Peyer's patch (tissue), 4 donors: ENCODE data around the gene TNNI3K. TPM values are rescaled to one million over a fixed set of nuclear protein-coding genes. Genes with fewer than 3 reads are reported as not detected.

ENCODE experiments used
- DNase-seq, 3 donors: peaks; one replicate each; pipeline ENCODE4 v3.0.0-alpha.2; 2017 to 2019
- H3K27ac ChIP-seq, 4 donors: fragments of 200-600 bp; sonication (generic); one replicate each; pipeline ENCODE4 v1.5.1; 2016 to 2019
- H3K27me3 ChIP-seq, 2 donors: fragments of 200-600 bp; sonication (generic); one replicate each; pipeline ENCODE4 v1.5.1; 2019
- H3K36me3 ChIP-seq, 3 donors: fragments of 200-600 bp; sonication (generic); one replicate each; pipeline ENCODE4 v1.5.1; 2016 to 2019
- H3K4me1 ChIP-seq, 4 donors: fragments of 200-600 bp; sonication (generic); one replicate each; pipeline ENCODE4 v1.5.1; 2016 to 2019
- H3K4me3 ChIP-seq, 4 donors: fragments of 200-600 bp; sonication (generic); 1 replicate in 3 of 4; 2 replicates in 1 of 4; pipeline ENCODE4 v1.5.1; 2016 to 2019; ENCODE audit warnings: mild to moderate bottlenecking in 1 of 4
- H3K9me3 ChIP-seq, 4 donors: fragments of 200-600 bp; sonication (generic); one replicate each; pipeline ENCODE4 v1.5.1; 2016 to 2019; ENCODE audit warnings: mild to moderate bottlenecking in 1 of 4
- CTCF ChIP-seq, 6 experiments: fragments of 450-650 bp in 4 of 6; fragments of 200-600 bp in 2 of 6; sonication (generic) in 1 of 6; IDR thresholded peaks; one replicate each; pipeline ENCODE4 v1.5.1; 2017 to 2019; ENCODE audit warnings: antibody characterized with exemption in 6 of 6, mild to moderate bottlenecking in 3 of 6, moderate library complexity in 1 of 6
- POLR2A ChIP-seq, 2 donors: fragments of 450-650 bp; IDR thresholded peaks; one replicate each; pipeline ENCODE4 v1.5.1; 2017; ENCODE audit warnings: antibody characterized with exemption in 2 of 2, mild to moderate bottlenecking in 2 of 2, moderate library complexity in 2 of 2
- total RNA-seq, 4 donors: library from RNA; depleted of rRNA; stranded (reverse); fragments of >200 nt; gene quantifications; one replicate each; pipeline ENCODE4 v1.1.0, GENCODE V29; 2016

TNNI3K gene
- total RNA-seq, 4 donors from 2014 or later = 2.0 TPM; not detected in 3

DNA sequence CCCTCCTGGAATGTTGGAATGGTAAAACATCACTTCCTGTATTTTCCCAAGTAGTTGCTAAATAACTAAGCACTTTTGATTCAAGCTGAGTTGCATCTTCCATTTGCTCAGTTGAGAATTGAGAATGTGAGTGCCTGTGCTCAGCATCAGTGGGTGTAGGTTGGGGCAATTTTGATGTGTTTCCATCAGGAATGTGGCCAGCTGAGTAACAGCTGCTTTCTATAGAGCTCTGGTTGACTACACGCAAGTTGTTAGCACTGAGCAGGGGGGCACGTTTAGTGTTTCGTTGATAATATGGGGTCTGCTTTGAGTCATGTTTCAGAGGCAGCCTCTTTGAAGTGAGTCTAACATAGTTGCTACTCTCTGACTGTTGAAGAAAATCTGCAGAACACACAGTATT lies 235.7 kb downstream of the TNNI3K start:
- H3K27me3 ChIP-seq = no peaks in the 10 kb centered on the region
- H3K36me3 ChIP-seq = no peaks in the 10 kb centered on the region
- TF ChIP-seq POLR2A (IDR thresholded peaks at IDR 0.05) (no peak), CTCF (IDR thresholded peaks at IDR 0.05) (no peak)
- H3K4me3 ChIP-seq = no peak overlapping the region
- DNase-seq = no peak
- no peak overlapping the region for H3K27ac ChIP-seq
- no peaks in the 10 kb centered on the region for H3K4me1 ChIP-seq
- no peaks in the 10 kb centered on the region for H3K9me3 ChIP-seq

DNA sequence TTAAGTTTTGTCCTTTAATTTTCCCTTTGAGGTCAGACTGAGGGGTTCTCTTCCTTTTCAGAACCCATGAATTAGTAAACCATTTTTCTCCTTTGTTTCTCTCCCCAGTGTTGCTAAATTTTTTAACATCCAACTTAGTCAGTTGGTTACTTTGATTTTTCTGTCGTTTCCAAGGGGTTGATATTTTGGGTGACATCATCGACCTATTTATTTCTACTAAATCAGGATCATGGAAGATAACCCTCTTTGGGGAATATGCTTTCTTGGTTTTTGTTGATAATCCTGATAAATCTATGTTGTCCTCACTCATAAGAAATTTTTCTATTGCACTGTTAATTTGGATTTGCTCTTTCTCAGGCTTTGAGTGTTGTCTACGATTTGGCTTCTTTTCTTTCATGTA lies 236.3 kb downstream of the TNNI3K start:
- Histone ChIP-seq H3K36me3 (no peaks in the 10 kb centered on the region), H3K27me3 (no peaks in the 10 kb centered on the region), H3K4me1 (no peaks in the 10 kb centered on the region), H3K4me3 (no peak overlapping the region), H3K27ac (no peak overlapping the region), H3K9me3 (no peaks in the 10 kb centered on the region)
- DNase-seq = no peak
- no peak for TF ChIP-seq POLR2A (IDR thresholded peaks at IDR 0.05)

GRCh38 chr1:74474585-74474984 lies 239.4 kb downstream of the TNNI3K start:
- no peaks in the 10 kb centered on the region for H3K4me1 ChIP-seq
- no peaks in the 10 kb centered on the region for H3K27me3 ChIP-seq
- no peak overlapping the region for H3K27ac ChIP-seq
- H3K9me3 ChIP-seq = no peaks in the 10 kb centered on the region
- no peak for TF ChIP-seq CTCF (IDR thresholded peaks at IDR 0.05)
- no peak for TF ChIP-seq POLR2A (IDR thresholded peaks at IDR 0.05)
- DNase-seq = no peak
- no peaks in the 10 kb centered on the region for H3K36me3 ChIP-seq
- no peak overlapping the region for H3K4me3 ChIP-seq

DNA sequence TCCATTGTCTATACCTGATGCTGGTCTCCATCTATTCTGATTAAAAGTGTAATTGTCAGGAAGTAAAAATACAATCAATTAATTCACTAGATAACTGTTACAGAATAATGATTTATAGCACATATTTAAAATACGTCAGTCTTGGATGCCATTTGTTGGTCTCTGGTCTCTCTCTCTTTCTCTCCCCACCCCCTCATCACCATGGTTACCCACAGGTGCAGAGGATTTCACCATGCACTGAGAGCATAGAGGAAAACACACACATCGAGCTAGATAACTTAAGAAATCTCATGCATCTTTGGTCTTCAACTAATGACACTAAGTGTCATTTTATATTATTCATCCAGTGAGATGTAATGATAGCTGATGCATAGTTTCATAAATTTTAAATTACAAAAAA lies 243.8 kb downstream of the TNNI3K start:
- TF ChIP-seq CTCF (IDR thresholded peaks at IDR 0.05) (no peak), POLR2A (IDR thresholded peaks at IDR 0.05) (no peak)
- H3K4me1 ChIP-seq = no peaks in the 10 kb centered on the region

GRCh38 chr1:74480068-74480467 lies 244.9 kb downstream of the TNNI3K start:
- TF ChIP-seq CTCF (IDR thresholded peaks at IDR 0.05) (no peak), POLR2A (IDR thresholded peaks at IDR 0.05) (no peak)
- H3K27me3 ChIP-seq = no peaks in the 10 kb centered on the region
- H3K4me1 ChIP-seq = no peaks in the 10 kb centered on the region
- H3K27ac ChIP-seq = no peak overlapping the region
- no peaks in the 10 kb centered on the region for H3K36me3 ChIP-seq
- no peaks in the 10 kb centered on the region for H3K9me3 ChIP-seq
- no peak for DNase-seq
- H3K4me3 ChIP-seq = no peak overlapping the region

More for the DNA sequence above, 243.8 kb downstream of the TNNI3K start:
- Histone ChIP-seq H3K4me3 (no peak overlapping the region), H3K36me3 (no peaks in the 10 kb centered on the region), H3K9me3 (no peaks in the 10 kb centered on the region), H3K27me3 (no peaks in the 10 kb centered on the region), H3K27ac (no peak overlapping the region)
- no peak for DNase-seq

- Histone ChIP-seq H3K27ac (no peak overlapping the region), H3K4me3 (no peak overlapping the region), H3K9me3 (no peaks in the 10 kb centered on the region), H3K36me3 (no peaks in the 10 kb centered on the region), H3K4me1 (no peaks in the 10 kb centered on the region), H3K27me3 (no peaks in the 10 kb centered on the region)
- no peak for TF ChIP-seq POLR2A (IDR thresholded peaks at IDR 0.05)
- no peak for TF ChIP-seq CTCF (IDR thresholded peaks at IDR 0.05)
- no peak for DNase-seq
Observed at GRCh38 chr1:74481607-74482006, 246.4 kb downstream of the TNNI3K start.
